WTC11 (cell line): ENCODE results near the gene APRT.

Source experiments
- CREB1 ChIP-seq: sonication (generic); formaldehyde crosslinking; IDR thresholded peaks from 2 replicates; pipeline ENCODE4 v1.8.0; 2023; ENCODE audit warnings: mild to moderate bottlenecking, missing genetic modification reagents
- CTCF ChIP-seq: fragments of 200-600 bp; IDR thresholded peaks from 2 replicates; pipeline ENCODE4 v1.8.0; 2022; ENCODE audit warnings: antibody characterized with exemption
- FOXJ3 ChIP-seq: sonication (generic); formaldehyde crosslinking; IDR thresholded peaks from 2 replicates; pipeline ENCODE4 v1.9.0; 2021; ENCODE audit warnings: missing genetic modification reagents, mild to moderate bottlenecking, borderline replicate concordance
- NFE2L1 ChIP-seq: sonication (generic); formaldehyde crosslinking; IDR thresholded peaks from 2 replicates; pipeline ENCODE4 v1.8.1; 2023; ENCODE audit warnings: missing genetic modification reagents
- RELA ChIP-seq: sonication (generic); formaldehyde crosslinking; IDR thresholded peaks from 2 replicates; pipeline ENCODE4 v1.8.1; 2022; ENCODE audit warnings: missing genetic modification reagents, mild to moderate bottlenecking, borderline replicate concordance
- SMAD3 ChIP-seq: sonication (generic); formaldehyde crosslinking; IDR thresholded peaks from 2 replicates; pipeline ENCODE4 v1.8.0; 2022; ENCODE audit warnings: missing genetic modification reagents, mild to moderate bottlenecking, borderline replicate concordance
- ZNF232 ChIP-seq: sonication (generic); formaldehyde crosslinking; IDR thresholded peaks from 2 replicates; pipeline ENCODE4 v1.8.0; 2022; ENCODE audit warnings: mild to moderate bottlenecking, missing genetic modification reagents
- TF ChIP-seq, protein P1 (sequence below): sonication (generic); formaldehyde crosslinking; IDR thresholded peaks from 2 replicates; pipeline ENCODE4 v1.8.0; 2022; ENCODE audit warnings: mild to moderate bottlenecking, missing genetic modification reagents
- TF ChIP-seq, protein P2 (sequence below): sonication (generic); formaldehyde crosslinking; IDR thresholded peaks from 2 replicates; pipeline ENCODE4 v1.8.0; 2022; ENCODE audit warnings: mild to moderate bottlenecking, missing genetic modification reagents

DNA sequence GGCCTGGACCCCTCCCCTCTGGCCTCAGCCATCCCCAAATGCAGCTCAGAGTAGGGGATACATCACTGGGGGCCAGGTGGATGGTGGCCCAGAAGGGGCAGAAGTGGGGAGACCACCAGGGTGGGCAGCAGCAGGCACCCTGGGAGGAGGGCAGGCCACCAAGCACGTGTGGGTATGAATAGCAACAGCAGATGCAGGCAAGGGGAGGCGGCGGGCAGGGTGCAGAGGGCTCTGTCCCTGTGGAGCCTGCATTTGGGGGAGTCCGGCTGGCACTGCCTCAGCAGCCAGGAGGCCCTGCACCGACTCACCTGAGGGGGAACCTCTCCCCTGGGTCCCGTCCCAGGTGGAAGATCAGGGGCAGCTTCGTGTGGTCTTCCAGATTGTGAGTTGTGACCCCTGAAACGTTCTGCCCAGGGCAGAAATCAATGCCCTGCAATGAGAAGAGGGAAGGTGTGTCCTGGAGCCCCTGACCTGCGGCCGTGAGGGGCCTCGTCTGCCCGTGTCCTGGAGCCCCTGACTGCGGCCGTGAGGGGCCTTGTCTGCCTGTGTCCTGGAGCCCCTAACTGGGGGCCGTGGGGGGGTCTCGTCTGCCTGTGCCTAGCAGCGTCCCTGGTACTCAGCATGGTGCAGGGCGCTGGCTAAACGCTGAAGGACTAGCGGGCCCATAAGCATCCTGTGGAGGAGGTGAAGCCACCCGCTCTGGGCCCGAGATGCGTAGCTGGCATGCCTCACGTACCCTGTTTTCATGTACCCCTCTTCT is 10.7 kb upstream of the APRT start:
- no peak for TF ChIP-seq RELA (CRISPR knock-in tag)
- no peak for TF ChIP-seq CTCF
- TF ChIP-seq ZNF232 = no peak
- TF ChIP-seq, protein P1, sequence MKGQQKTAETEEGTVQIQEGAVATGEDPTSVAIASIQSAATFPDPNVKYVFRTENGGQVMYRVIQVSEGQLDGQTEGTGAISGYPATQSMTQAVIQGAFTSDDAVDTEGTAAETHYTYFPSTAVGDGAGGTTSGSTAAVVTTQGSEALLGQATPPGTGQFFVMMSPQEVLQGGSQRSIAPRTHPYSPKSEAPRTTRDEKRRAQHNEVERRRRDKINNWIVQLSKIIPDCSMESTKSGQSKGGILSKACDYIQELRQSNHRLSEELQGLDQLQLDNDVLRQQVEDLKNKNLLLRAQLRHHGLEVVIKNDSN (CRISPR knock-in tag) = no peak
- TF ChIP-seq SMAD3 (CRISPR knock-in tag) = no peak
- TF ChIP-seq CREB1 = no peak
- no peak for TF ChIP-seq NFE2L1 (CRISPR knock-in tag)
- TF ChIP-seq FOXJ3 = no peak
- TF ChIP-seq, protein P2, sequence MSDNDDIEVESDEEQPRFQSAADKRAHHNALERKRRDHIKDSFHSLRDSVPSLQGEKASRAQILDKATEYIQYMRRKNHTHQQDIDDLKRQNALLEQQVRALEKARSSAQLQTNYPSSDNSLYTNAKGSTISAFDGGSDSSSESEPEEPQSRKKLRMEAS (CRISPR knock-in tag) = no peak
